ENCODE measurements around the gene JPT2. TPM values are rescaled to one million over a fixed set of nuclear protein-coding genes. Genes with fewer than 3 reads are reported as not detected.
"Not testable (repeated sequence)": the region's sequence is repeated elsewhere in the genome, so short reads cannot be mapped to it uniquely, and the experiment has no call there.

JPT2 gene
- total RNA-seq, 2 donors from 2014 or later: 56.6 to 75.3 TPM

DNA sequence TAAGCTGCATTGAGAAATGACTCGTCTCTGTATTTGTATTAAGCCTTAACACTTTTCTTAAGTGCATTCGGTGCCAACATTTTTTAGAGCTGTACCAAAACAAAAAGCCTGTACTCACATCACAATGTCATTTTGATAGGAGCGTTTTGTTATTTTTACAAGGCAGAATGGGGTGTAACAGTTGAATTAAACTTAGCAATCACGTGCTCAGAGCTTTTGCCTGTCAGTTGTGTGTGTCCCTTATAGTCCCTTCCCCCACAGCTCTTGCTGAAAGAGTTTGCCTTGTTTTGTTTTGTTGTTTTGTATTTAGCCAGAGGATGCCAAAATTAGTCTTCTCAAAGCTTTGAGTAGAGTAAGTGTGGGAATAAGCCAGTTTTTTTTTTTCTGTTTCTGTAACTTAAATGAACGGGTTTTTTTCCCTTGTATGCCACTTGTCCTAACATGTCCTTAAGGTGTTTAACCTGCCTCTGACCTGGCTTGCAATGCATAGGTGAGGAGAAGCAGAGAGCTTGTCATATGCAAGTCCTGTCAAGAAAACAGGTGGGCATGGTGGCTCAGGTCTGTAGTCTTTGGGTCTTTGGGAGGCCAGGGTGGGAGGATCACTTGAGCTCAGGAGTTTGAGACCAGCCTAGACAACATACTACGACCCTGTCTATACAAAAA is 23.3 kb downstream of the JPT2 start:
- peaks cover 14% of the 10 kb centered on the region for H3K4me1 ChIP-seq (replicated peaks)
- peak overlapping the region; percentile 32 to 88 for H3K27ac ChIP-seq
- H3K4me3 ChIP-seq: no peak overlapping the region
- 29% methylated on average over 6 of the region's 6 CpGs for WGBS
- TF ChIP-seq CTCF (IDR thresholded peaks at IDR 0.05) (no peak), POLR2AphosphoS5 (IDR thresholded peaks at IDR 0.05) (peak; percentile 67)
- no peak for DNase-seq (ENCODE audit: low spot score)
- H3K36me3 ChIP-seq: no peaks in the 10 kb centered on the region
- intact Hi-C loops (cut with DNase I): loop anchor here (10.0 kb wide), 1 partner anchor 87 kb away; the partner anchor contains the start of genes CRAMP1 and IFT140
- no peaks in the 10 kb centered on the region for H3K9me3 ChIP-seq
- H3K27me3 ChIP-seq (replicated peaks; ENCODE audit: insufficient read depth): no peaks in the 10 kb centered on the region

GRCh38 chr16:1705324-1705687 is 27.2 kb downstream of the JPT2 start:
- not testable (repeated sequence) for DNase-seq (ENCODE audit: low spot score); H3K36me3 ChIP-seq; H3K9me3 ChIP-seq; H3K27me3 ChIP-seq (replicated peaks; ENCODE audit: insufficient read depth)
- peak overlapping the region; percentile 47 to 87 for H3K4me3 ChIP-seq
- under 1% methylated on average over 16 of the region's 16 CpGs for WGBS
- intact Hi-C loops (cut with DNase I): loop anchor here (10.0 kb wide), 1 partner anchor 91 kb away; the partner anchor contains the start of genes CRAMP1 and IFT140
- H3K4me1 ChIP-seq (replicated peaks): peaks cover 21% of the 10 kb centered on the region
- peak overlapping the region; percentile 80 to 88 for H3K27ac ChIP-seq

- under 1% methylated on average over 65 of the region's 79 CpGs for WGBS
- H3K36me3 ChIP-seq: no peaks in the 10 kb centered on the region
- H3K27ac ChIP-seq: peak within 1 kb of the TSS; percentile 80 to 88
- H3K27me3 ChIP-seq (replicated peaks; ENCODE audit: insufficient read depth): no peaks in the 10 kb centered on the region
- intact Hi-C loops (cut with DNase I): loop anchor here (10.0 kb wide), 1 partner anchor 91 kb away; the partner anchor contains the start of genes CRAMP1 and IFT140
- TF ChIP-seq POLR2AphosphoS5 (IDR thresholded peaks at IDR 0.05) (peak; percentile 64), CTCF (IDR thresholded peaks at IDR 0.05) (peak; percentile 98 to 100 (median 100)), POLR2A (IDR thresholded peaks at IDR 0.05) (peak; percentile 94)
- peak; percentile 87 for DNase-seq (ENCODE audit: low spot score)
- peak within 1 kb of the TSS; percentile 47 to 87 for H3K4me3 ChIP-seq
- H3K9me3 ChIP-seq: no peaks in the 10 kb centered on the region
- peaks cover 16% of the 10 kb centered on the region for H3K4me1 ChIP-seq (replicated peaks)
Measured at GRCh38 chr16:1705688-1706385, 27.8 kb downstream of the JPT2 start, which contains the start of gene MAPK8IP3. Gene MAPK8IP3 (plus strand): TSS chr16:1706195. CDS start chr16:1706340, 145 bp downstream.

DNA sequence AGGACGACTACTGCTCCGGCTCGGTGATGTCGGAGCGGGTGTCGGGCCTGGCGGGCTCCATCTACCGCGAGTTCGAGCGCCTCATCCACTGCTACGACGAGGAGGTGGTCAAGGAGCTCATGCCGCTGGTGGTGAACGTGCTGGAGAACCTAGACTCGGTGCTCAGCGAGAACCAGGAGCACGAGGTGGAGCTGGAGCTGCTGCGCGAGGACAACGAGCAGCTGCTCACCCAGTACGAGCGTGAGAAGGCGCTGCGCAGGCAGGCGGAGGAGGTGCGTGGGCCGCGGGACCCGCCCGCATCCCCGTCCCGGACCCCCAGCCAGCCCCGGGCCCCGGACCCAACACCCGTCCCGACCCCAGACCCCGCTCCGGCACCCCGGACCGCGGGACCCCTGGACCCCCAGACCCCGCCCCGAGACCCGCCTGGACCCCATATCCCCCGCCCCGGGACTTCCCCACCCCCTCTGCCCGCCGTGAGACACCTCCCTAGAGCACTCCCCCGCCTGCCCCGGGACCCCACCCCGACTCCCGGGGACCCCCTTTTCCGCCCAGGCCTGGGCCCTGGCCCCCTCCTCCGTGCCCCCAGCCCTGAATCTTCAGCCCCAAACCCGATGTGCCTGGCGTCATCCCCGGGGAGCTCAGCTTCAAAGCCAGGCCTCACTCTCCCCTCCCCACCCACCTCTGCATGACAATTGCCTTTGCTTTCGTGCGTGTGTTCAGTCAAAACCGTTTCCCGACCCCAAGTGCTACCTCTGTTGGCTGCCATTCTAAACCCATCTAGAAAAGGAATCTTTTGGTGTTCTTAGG is 28.5 kb downstream of the JPT2 start:
- no peak for DNase-seq (ENCODE audit: low spot score)
- H3K9me3 ChIP-seq: no peaks in the 10 kb centered on the region
- TF ChIP-seq POLR2A (IDR thresholded peaks at IDR 0.05) (no peak), CTCF (IDR thresholded peaks at IDR 0.05) (no peak), POLR2AphosphoS5 (IDR thresholded peaks at IDR 0.05) (no peak)
- H3K4me1 ChIP-seq (replicated peaks): peaks cover 13% of the 10 kb centered on the region
- no peaks in the 10 kb centered on the region for H3K27me3 ChIP-seq (replicated peaks; ENCODE audit: insufficient read depth)
- no peaks in the 10 kb centered on the region for H3K36me3 ChIP-seq
- peak overlapping the region; percentile 47 to 87 for H3K4me3 ChIP-seq
- peak overlapping the region; percentile 80 to 88 for H3K27ac ChIP-seq
- WGBS: under 1% methylated on average over 43 of the region's 62 CpGs
- intact Hi-C loops (cut with DNase I): loop anchor here (10.0 kb wide), 1 partner anchor 92 kb away; the partner anchor contains the start of genes CRAMP1 and IFT140

All from prostate gland (tissue), 2 donors.